ENCODE data around the gene ZNF319. TPM values are rescaled to one million over a fixed set of nuclear protein-coding genes. Genes with fewer than 3 reads are reported as not detected.

ZNF319 gene
- total and polyA plus RNA-seq, 2 donors from 2014 or later: 2.9 to 10.9 TPM

GRCh38 chr16:58026139-58026704, 25.8 kb upstream of the ZNF319 start:
- TF ChIP-seq, protein P1, sequence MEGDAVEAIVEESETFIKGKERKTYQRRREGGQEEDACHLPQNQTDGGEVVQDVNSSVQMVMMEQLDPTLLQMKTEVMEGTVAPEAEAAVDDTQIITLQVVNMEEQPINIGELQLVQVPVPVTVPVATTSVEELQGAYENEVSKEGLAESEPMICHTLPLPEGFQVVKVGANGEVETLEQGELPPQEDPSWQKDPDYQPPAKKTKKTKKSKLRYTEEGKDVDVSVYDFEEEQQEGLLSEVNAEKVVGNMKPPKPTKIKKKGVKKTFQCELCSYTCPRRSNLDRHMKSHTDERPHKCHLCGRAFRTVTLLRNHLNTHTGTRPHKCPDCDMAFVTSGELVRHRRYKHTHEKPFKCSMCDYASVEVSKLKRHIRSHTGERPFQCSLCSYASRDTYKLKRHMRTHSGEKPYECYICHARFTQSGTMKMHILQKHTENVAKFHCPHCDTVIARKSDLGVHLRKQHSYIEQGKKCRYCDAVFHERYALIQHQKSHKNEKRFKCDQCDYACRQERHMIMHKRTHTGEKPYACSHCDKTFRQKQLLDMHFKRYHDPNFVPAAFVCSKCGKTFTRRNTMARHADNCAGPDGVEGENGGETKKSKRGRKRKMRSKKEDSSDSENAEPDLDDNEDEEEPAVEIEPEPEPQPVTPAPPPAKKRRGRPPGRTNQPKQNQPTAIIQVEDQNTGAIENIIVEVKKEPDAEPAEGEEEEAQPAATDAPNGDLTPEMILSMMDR (IDR thresholded peaks at IDR 0.05; ENCODE audit: borderline replicate concordance, extremely low read depth, insufficient read depth): no peak
- no peaks in the 10 kb centered on the region for H3K27me3 ChIP-seq (ENCODE audit: control insufficient read depth, insufficient read depth, low read length)
- peak overlapping the region; percentile 74 to 80 for H3K27ac ChIP-seq (ENCODE audit: low read depth in 2 of 2, low read length in 2 of 2)
- H3K9ac ChIP-seq (ENCODE audit: low read length in 3 of 3): peak overlapping the region in 1 of 3 donors; percentile 55
- DNase-seq (peak in 4 of 5 donors; percentile 39 to 87 (median 62)), FAIRE-seq (no peak)
- H3K36me3 ChIP-seq (ENCODE audit: control insufficient read depth in 2 of 3, insufficient read depth in 3 of 3, low read length in 3 of 3): no peaks in the 10 kb centered on the region
- H3K4me3 ChIP-seq (ENCODE audit: low read length in 3 of 3): peak overlapping the region; percentile 13 to 68 (median 47)
- intact Hi-C loops (cut with DNase I): loop anchor here (10.0 kb wide), 1 partner anchor 99 kb away; the partner anchor contains the start of gene CFAP20
- peaks cover 0 to 24% (median 20%) of the 10 kb centered on the region in 3 donors for H3K4me1 ChIP-seq (ENCODE audit: control insufficient read depth in 2 of 3, insufficient read depth in 2 of 3, low read depth in 1 of 3, low read length in 3 of 3)
- H3K9me3 ChIP-seq (ENCODE audit: control insufficient read depth in 2 of 3, insufficient read depth in 1 of 3, low read length in 3 of 3): no peaks in the 10 kb centered on the region

DNA sequence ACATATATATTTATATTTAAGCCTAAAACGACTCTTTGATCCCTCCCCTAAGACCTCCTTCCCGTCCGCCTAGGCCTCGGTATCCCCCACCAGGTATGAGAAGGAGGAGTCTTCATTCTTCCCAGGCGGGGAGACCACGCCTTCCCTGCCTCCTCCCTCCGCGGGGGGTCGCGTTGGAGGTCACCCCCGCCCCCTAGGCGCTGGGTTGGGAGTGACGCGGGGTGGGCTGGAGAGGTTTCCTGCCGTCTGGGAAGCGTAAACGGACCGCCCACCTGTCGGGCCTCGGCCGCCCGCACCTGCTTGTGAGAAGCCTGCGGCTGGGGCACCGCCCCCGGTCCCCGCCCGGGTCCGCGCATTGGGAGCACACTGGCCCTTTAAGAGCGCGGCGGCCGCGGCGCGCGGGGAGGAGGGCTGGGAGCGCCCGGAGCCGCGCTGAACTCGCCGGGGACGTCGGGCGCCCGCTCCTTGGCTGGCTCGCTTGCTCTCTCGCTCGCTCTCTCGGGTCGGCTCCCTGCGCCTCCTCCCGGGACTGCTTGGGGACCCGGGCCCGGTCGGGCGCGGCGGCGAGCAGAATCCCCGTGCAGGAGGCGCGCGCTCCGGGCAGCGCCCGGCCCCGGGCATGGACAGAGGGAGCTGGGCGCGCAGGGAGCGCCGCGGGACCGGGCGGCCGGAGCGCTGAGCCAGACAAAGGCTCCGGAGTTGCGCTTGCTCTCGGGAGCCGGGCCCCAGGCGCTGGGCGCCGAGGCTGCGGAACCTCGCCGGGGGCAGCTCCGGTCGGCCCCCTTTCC, 25.1 kb upstream of the ZNF319 start, which contains the start of gene MMP15:
Gene MMP15, plus strand, starts transcription at position 404 of the 788 bp plus-strand sequence. CDS start 597 bp downstream, outside the sequence.
- Histone ChIP-seq H3K4me3 (ENCODE audit: low read length in 3 of 3) (peak within 1 kb of the TSS; percentile 21 to 68 (median 51)), H3K27ac (ENCODE audit: low read depth in 2 of 2, low read length in 2 of 2) (peak within 1 kb of the TSS; percentile 74 to 80), H3K27me3 (ENCODE audit: control insufficient read depth, insufficient read depth, low read length) (no peaks in the 10 kb centered on the region), H3K36me3 (ENCODE audit: control insufficient read depth in 2 of 3, insufficient read depth in 3 of 3, low read length in 3 of 3) (no peaks in the 10 kb centered on the region), H3K9ac (ENCODE audit: low read length in 3 of 3) (peak within 1 kb of the TSS in 2 of 3 donors; percentile 39 to 67), H3K9me3 (ENCODE audit: control insufficient read depth in 2 of 3, insufficient read depth in 1 of 3, low read length in 3 of 3) (no peaks in the 10 kb centered on the region), H3K4me1 (ENCODE audit: control insufficient read depth in 2 of 3, insufficient read depth in 2 of 3, low read depth in 1 of 3, low read length in 3 of 3) (peaks cover 3 to 24% (median 15%) of the 10 kb centered on the region in 3 donors)
- TF ChIP-seq, protein P1 (IDR thresholded peaks at IDR 0.05; ENCODE audit: borderline replicate concordance, extremely low read depth, insufficient read depth): no peak
- intact Hi-C loops (cut with DNase I): loop anchor here (10.0 kb wide), 1 partner anchor 99 kb away; the partner anchor contains the start of gene CFAP20
- FAIRE-seq: no peak
- peak; percentile 91 to 97 (median 93) for DNase-seq

- TF ChIP-seq, protein P1 (IDR thresholded peaks at IDR 0.05; ENCODE audit: borderline replicate concordance, extremely low read depth, insufficient read depth): no peak
- DNase-seq: peak in 3 of 5 donors; percentile 38 to 84 (median 46)
- no peak for FAIRE-seq
Measured at GRCh38 chr16:58024486-58025350, 24.2 kb upstream of the ZNF319 start.

More at GRCh38 chr16:58024486-58025350, 24.2 kb upstream of the ZNF319 start:
- H3K27ac ChIP-seq (ENCODE audit: low read depth in 2 of 2, low read length in 2 of 2): peak overlapping the region; percentile 63
- H3K9ac ChIP-seq (ENCODE audit: low read length in 3 of 3): peak overlapping the region in 2 of 3 donors; percentile 39 to 67
- H3K4me3 ChIP-seq (ENCODE audit: low read length in 3 of 3): peak overlapping the region; percentile 21 to 68 (median 51)
- H3K27me3 ChIP-seq (ENCODE audit: control insufficient read depth, insufficient read depth, low read length): no peaks in the 10 kb centered on the region
- intact Hi-C loops (cut with DNase I): loop anchor here (10.0 kb wide), 1 partner anchor 100 kb away; the partner anchor contains the start of gene CFAP20
- peaks cover 3 to 22% (median 15%) of the 10 kb centered on the region in 3 donors for H3K4me1 ChIP-seq (ENCODE audit: control insufficient read depth in 2 of 3, insufficient read depth in 2 of 3, low read depth in 1 of 3, low read length in 3 of 3)
- no peaks in the 10 kb centered on the region for H3K9me3 ChIP-seq (ENCODE audit: control insufficient read depth in 2 of 3, insufficient read depth in 1 of 3, low read length in 3 of 3)
- H3K36me3 ChIP-seq (ENCODE audit: control insufficient read depth in 2 of 3, insufficient read depth in 3 of 3, low read length in 3 of 3): no peaks in the 10 kb centered on the region
